Uterus (tissue), 4 donors: ENCODE measurements around the gene SLC44A1. TPM values are rescaled to one million over a fixed set of nuclear protein-coding genes. Genes with fewer than 3 reads are reported as not detected.

Experiments
- DNase-seq, 2 donors: peaks; one replicate each; pipeline ENCODE4 v3.0.0-alpha.2; 2019 to 2020
- H3K27ac ChIP-seq, 2 donors: fragments of 200-600 bp; sonication (generic); 1 replicate in 1 of 2; 2 replicates in 1 of 2; pipeline ENCODE4 v1.5.1; 2016 to 2018
- H3K27me3 ChIP-seq, 2 donors: fragments of 200-600 bp; sonication (generic); one replicate each; pipeline ENCODE4 v1.5.1; 2018 to 2019; ENCODE audit warnings: control low read depth in 1 of 2
- H3K36me3 ChIP-seq, 2 donors: fragments of 200-600 bp; sonication (generic); one replicate each; pipeline ENCODE4 v1.5.1; 2019; ENCODE audit warnings: control low read depth in 1 of 2
- H3K4me1 ChIP-seq, 2 donors: fragments of 200-600 bp; sonication (generic); one replicate each; pipeline ENCODE4 v1.5.1; 2018 to 2019; ENCODE audit warnings: control low read depth in 1 of 2
- H3K4me3 ChIP-seq, 2 donors: fragments of 200-600 bp; sonication (generic); 1 replicate in 1 of 2; 2 replicates in 1 of 2; pipeline ENCODE4 v1.5.1; 2018 to 2019; ENCODE audit warnings: mild to moderate bottlenecking in 1 of 2
- H3K9me3 ChIP-seq, 2 donors: fragments of 200-600 bp; sonication (generic); one replicate each; pipeline ENCODE4 v1.5.1; 2019; ENCODE audit warnings: control low read depth in 1 of 2
- POLR2A ChIP-seq, 2 donors: fragments of 450-650 bp; IDR thresholded peaks; one replicate each; pipeline ENCODE4 v1.6.1; 2016; ENCODE audit warnings: antibody characterized with exemption in 2 of 2, mild to moderate bottlenecking in 1 of 2, moderate library complexity in 1 of 2
- intact Hi-C: fragments of 100-400 bp; cut with DNase I; formaldehyde crosslinking; loops from one replicate; pipeline ENCODE4 v1.15.1; 2023; ENCODE audit warnings: low total_unique reads
- total RNA-seq, 4 donors: library from RNA; depleted of rRNA in 3 of 4; stranded (reverse); fragments of >200 nt in 3 of 4; gene quantifications; one replicate each; pipeline versions ENCODE4 v1.1.0 to v1.2.4, GENCODE V29; 2014 to 2023
- TF ChIP-seq, protein P1 (sequence below), 4 experiments: fragments of 200-600 bp in 2 of 4; fragments of 450-650 bp in 2 of 4; sonication (generic) in 2 of 4; IDR thresholded peaks; one replicate each; pipeline ENCODE4 v1.5.1; 2016 to 2019; ENCODE audit warnings: antibody characterized with exemption in 4 of 4, mild to moderate bottlenecking in 2 of 4, moderate library complexity in 1 of 4
- donor health status: DM: yes; HTN: yes; CAD: no.

The SLC44A1 gene
- total RNA-seq, 4 donors from 2014 or later = 58.2 to 75.0 (median 63.0) TPM

- Histone ChIP-seq H3K4me3 (no peak overlapping the region), H3K27me3 (no peaks in the 10 kb centered on the region), H3K9me3 (no peaks in the 10 kb centered on the region), H3K27ac (no peak overlapping the region), H3K4me1 (no peaks in the 10 kb centered on the region), H3K36me3 (no peaks in the 10 kb centered on the region)
- TF ChIP-seq, protein P1, sequence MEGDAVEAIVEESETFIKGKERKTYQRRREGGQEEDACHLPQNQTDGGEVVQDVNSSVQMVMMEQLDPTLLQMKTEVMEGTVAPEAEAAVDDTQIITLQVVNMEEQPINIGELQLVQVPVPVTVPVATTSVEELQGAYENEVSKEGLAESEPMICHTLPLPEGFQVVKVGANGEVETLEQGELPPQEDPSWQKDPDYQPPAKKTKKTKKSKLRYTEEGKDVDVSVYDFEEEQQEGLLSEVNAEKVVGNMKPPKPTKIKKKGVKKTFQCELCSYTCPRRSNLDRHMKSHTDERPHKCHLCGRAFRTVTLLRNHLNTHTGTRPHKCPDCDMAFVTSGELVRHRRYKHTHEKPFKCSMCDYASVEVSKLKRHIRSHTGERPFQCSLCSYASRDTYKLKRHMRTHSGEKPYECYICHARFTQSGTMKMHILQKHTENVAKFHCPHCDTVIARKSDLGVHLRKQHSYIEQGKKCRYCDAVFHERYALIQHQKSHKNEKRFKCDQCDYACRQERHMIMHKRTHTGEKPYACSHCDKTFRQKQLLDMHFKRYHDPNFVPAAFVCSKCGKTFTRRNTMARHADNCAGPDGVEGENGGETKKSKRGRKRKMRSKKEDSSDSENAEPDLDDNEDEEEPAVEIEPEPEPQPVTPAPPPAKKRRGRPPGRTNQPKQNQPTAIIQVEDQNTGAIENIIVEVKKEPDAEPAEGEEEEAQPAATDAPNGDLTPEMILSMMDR (IDR thresholded peaks at IDR 0.05) = no peak
- no peak for TF ChIP-seq POLR2A (IDR thresholded peaks at IDR 0.05)
- DNase-seq = no peak
- intact Hi-C loops = no loop called here
Measured at GRCh38 chr9:105282870-105283621, 38.6 kb downstream of the SLC44A1 start.

GRCh38 chr9:105283795-105284194 lies 39.3 kb downstream of the SLC44A1 start:
- Histone ChIP-seq H3K4me1 (no peaks in the 10 kb centered on the region), H3K36me3 (no peaks in the 10 kb centered on the region), H3K27ac (no peak overlapping the region), H3K4me3 (no peak overlapping the region), H3K27me3 (no peaks in the 10 kb centered on the region), H3K9me3 (no peaks in the 10 kb centered on the region)
- intact Hi-C loops = no loop called here
- TF ChIP-seq, protein P1 (IDR thresholded peaks at IDR 0.05) = no peak
- TF ChIP-seq POLR2A (IDR thresholded peaks at IDR 0.05) = no peak
- DNase-seq = no peak

DNA sequence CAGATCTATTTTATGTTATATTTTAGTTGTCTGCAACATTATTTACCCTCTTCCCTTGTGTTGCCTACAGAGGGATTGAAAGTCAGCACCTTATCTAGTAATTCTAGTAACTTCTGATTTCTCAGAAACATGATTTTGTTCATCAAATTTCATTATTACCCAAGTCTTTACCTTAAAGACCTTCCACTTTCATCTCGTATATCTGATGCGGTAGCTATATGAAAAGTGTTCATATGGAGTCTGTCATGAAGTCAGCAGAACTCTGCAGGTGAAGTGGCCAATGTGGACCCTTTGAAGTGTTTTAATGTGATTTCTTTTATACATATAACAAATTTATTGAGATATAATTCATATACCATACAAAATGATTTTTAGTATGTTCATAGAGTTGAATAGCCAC lies 40.0 kb downstream of the SLC44A1 start:
- Histone ChIP-seq H3K4me1 (no peaks in the 10 kb centered on the region), H3K27ac (no peak overlapping the region), H3K9me3 (no peaks in the 10 kb centered on the region), H3K27me3 (no peaks in the 10 kb centered on the region), H3K4me3 (no peak overlapping the region), H3K36me3 (no peaks in the 10 kb centered on the region)
- DNase-seq = no peak
- intact Hi-C loops = no loop called here
- TF ChIP-seq, protein P1 (IDR thresholded peaks at IDR 0.05) = no peak
- TF ChIP-seq POLR2A (IDR thresholded peaks at IDR 0.05) = no peak

- DNase-seq = no peak
- Histone ChIP-seq H3K4me3 (no peak overlapping the region), H3K9me3 (no peaks in the 10 kb centered on the region), H3K27ac (no peak overlapping the region), H3K36me3 (no peaks in the 10 kb centered on the region), H3K27me3 (no peaks in the 10 kb centered on the region), H3K4me1 (no peaks in the 10 kb centered on the region)
- TF ChIP-seq, protein P1 (IDR thresholded peaks at IDR 0.05) = no peak
- no peak for TF ChIP-seq POLR2A (IDR thresholded peaks at IDR 0.05)
- intact Hi-C loops = no loop called here
Measured at GRCh38 chr9:105286098-105286497, 41.6 kb downstream of the SLC44A1 start.

DNA sequence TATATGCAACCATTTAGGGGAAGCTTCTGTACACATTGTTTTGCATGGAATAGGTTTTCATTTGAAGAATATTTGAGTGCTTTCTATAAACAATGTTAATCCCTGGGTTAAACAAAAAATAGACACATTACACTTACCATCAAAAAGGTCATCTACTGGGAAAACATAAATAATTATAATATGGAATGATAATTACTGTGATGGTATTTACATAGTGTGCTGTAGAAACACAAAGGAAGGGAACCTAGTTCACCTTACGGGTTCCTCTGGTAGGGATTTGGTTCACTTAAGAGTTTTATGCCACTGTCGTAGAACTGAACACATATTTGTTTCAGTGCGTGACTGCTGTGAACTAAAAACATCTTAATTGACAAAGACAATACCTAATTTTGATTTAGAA lies 44.9 kb downstream of the SLC44A1 start:
- H3K4me3 ChIP-seq = no peak overlapping the region
- H3K27me3 ChIP-seq = no peaks in the 10 kb centered on the region
- TF ChIP-seq, protein P1 (IDR thresholded peaks at IDR 0.05) = no peak
- TF ChIP-seq POLR2A (IDR thresholded peaks at IDR 0.05) = no peak
- H3K9me3 ChIP-seq = no peaks in the 10 kb centered on the region
- peaks cover 0 to 6% of the 10 kb centered on the region in 2 donors for H3K4me1 ChIP-seq
- DNase-seq = no peak
- no peaks in the 10 kb centered on the region for H3K36me3 ChIP-seq
- intact Hi-C loops = no loop called here
- H3K27ac ChIP-seq = no peak overlapping the region
